OCI-LY1 (cell line): Measurements from ENCODE around the gene TTC19.

Experiments
- H2AFZ ChIP-seq: fragments of 200-600 bp; sonication (generic), shearing (Covaris generic); 2 replicates; pipeline ENCODE4 v1.6.0; 2014; ENCODE audit warnings: antibody characterized with exemption, mild to moderate bottlenecking, low read length
- H3F3A ChIP-seq: fragments of 200-600 bp; sonication (generic), shearing (Covaris generic); 2 replicates; pipeline ENCODE4 v1.6.0; 2014; ENCODE audit warnings: mild to moderate bottlenecking, antibody characterized with exemption, low read length, moderate library complexity; ENCODE audit not compliant: insufficient read depth
- H3K27ac ChIP-seq: fragments of 200-600 bp; sonication (generic); 2 replicates; pipeline ENCODE4 v1.5.1; 2014; ENCODE audit warnings: low read length, mixed run types, mild to moderate bottlenecking, low read depth; ENCODE audit not compliant: poor library complexity, severe bottlenecking
- H3K27me3 ChIP-seq: fragments of 200-600 bp; sonication (generic); 2 replicates; pipeline ENCODE4 v1.6.0; 2014; ENCODE audit warnings: antibody characterized with exemption, mild to moderate bottlenecking, low read length, moderate library complexity; ENCODE audit not compliant: insufficient read depth
- H3K36me3 ChIP-seq: fragments of 200-600 bp; sonication (generic); 2 replicates; pipeline ENCODE4 v1.6.1; 2014; ENCODE audit warnings: mild to moderate bottlenecking, antibody characterized with exemption, low read length, moderate library complexity, mixed read lengths; ENCODE audit not compliant: insufficient read depth
- H3K4me1 ChIP-seq: fragments of 200-600 bp; sonication (generic); 2 replicates; pipeline ENCODE4 v1.5.1; 2014; ENCODE audit warnings: mild to moderate bottlenecking, low read length, moderate library complexity; ENCODE audit not compliant: insufficient read depth, severe bottlenecking
- H3K4me2 ChIP-seq: fragments of 200-600 bp; sonication (generic), shearing (Covaris generic); 2 replicates; pipeline ENCODE4 v1.6.1; 2014; ENCODE audit warnings: low read length
- H3K4me3 ChIP-seq: fragments of 200-600 bp; sonication (generic); 2 replicates; pipeline ENCODE4 v1.5.1; 2014; ENCODE audit warnings: low read length, low read depth, mild to moderate bottlenecking, mixed read lengths; ENCODE audit not compliant: poor library complexity, severe bottlenecking
- H3K79me2 ChIP-seq: fragments of 200-600 bp; shearing (Covaris generic); 2 replicates; pipeline ENCODE4 v1.6.1; 2016; ENCODE audit warnings: mixed run types, low read length, mixed read lengths; ENCODE audit not compliant: insufficient read depth
- H3K9ac ChIP-seq: fragments of 200-600 bp; sonication (generic), shearing (Covaris generic); 2 replicates; pipeline ENCODE4 v1.6.1; 2014; ENCODE audit warnings: mild to moderate bottlenecking, low read length, mixed read lengths
- H3K9me2 ChIP-seq: fragments of 200-600 bp; sonication (generic), shearing (Covaris generic); 2 replicates; pipeline ENCODE4 v1.6.1; 2014; ENCODE audit warnings: low read depth, mild to moderate bottlenecking, low read length, mixed read lengths
- H3K9me3 ChIP-seq: fragments of 200-600 bp; shearing (Covaris generic); 2 replicates; pipeline ENCODE4 v1.6.1; 2014; ENCODE audit warnings: low read length, mixed read lengths
- H4K20me1 ChIP-seq: fragments of 200-600 bp; sonication (generic), shearing (Covaris generic); 2 replicates; pipeline ENCODE4 v1.6.0; 2016; ENCODE audit warnings: mild to moderate bottlenecking, low read length; ENCODE audit not compliant: insufficient read depth
- CTCF ChIP-seq: fragments of 200-600 bp; sonication (generic), shearing (Covaris generic); IDR thresholded peaks from 2 replicates; pipeline ENCODE4 v1.5.1; 2017; ENCODE audit warnings: mild to moderate bottlenecking, antibody characterized with exemption, low read length, moderate library complexity, mixed read lengths
- EZH2 ChIP-seq: fragments of 200-600 bp; sonication (generic), shearing (Covaris generic); IDR thresholded peaks from 2 replicates; pipeline ENCODE4 v1.8.0; 2017; ENCODE audit warnings: borderline replicate concordance, mixed run types, mild to moderate bottlenecking, antibody characterized with exemption, low read length, moderate library complexity, mixed read lengths

The TTC19 gene

GRCh38 chr17:15967706-15968399 lies 31.8 kb upstream of the TTC19 start:
- Histone ChIP-seq H3K4me1 (no peaks in the 10 kb centered on the region), H3K4me2 (no peak overlapping the region), H3K4me3 (no peak overlapping the region), H3K9ac (no peak overlapping the region), H4K20me1 (no peaks in the 10 kb centered on the region), H2AFZ (no peak overlapping the region), H3K27ac (no peak overlapping the region), H3K9me2 (no peaks in the 10 kb centered on the region), H3K79me2 (no peaks in the 10 kb centered on the region), H3K9me3 (no peaks in the 10 kb centered on the region), H3K36me3 (no peaks in the 10 kb centered on the region), H3K27me3 (no peaks in the 10 kb centered on the region), H3F3A (no peaks in the 10 kb centered on the region)
- TF ChIP-seq CTCF (no peak), EZH2 (no peak)

GRCh38 chr17:15969463-15969862 lies 30.2 kb upstream of the TTC19 start:
- TF ChIP-seq EZH2 (no peak), CTCF (no peak)
- Histone ChIP-seq H3K9ac (no peak overlapping the region), H3K27me3 (no peaks in the 10 kb centered on the region), H3F3A (no peaks in the 10 kb centered on the region), H3K79me2 (no peaks in the 10 kb centered on the region), H3K36me3 (no peaks in the 10 kb centered on the region), H3K9me3 (no peaks in the 10 kb centered on the region), H2AFZ (no peak overlapping the region), H3K27ac (no peak overlapping the region), H3K9me2 (no peaks in the 10 kb centered on the region), H3K4me2 (no peak overlapping the region), H3K4me3 (no peak overlapping the region), H4K20me1 (no peaks in the 10 kb centered on the region), H3K4me1 (no peaks in the 10 kb centered on the region)

DNA sequence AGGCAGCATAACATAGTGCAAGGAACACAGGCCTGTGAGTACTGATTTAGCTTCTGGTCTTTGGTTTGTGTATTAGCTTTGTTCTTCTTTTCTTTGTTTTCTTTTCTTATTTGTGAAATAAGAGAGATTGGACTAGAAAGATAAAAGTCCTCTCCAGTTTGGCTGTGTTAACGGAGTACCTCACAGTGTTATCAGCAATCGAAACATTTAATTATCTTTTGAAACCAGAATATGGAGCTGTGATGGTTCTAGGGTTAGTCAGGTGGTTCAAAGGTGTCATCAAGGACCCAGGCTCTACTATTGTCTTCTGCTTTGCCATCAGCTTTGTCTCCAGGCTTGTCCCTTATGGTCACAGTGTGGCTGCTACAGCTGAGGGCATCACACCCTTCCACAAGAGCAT lies 29.1 kb upstream of the TTC19 start:
- Histone ChIP-seq H3K4me1 (no peaks in the 10 kb centered on the region), H3K4me3 (no peak overlapping the region), H3K9me3 (no peaks in the 10 kb centered on the region), H4K20me1 (no peaks in the 10 kb centered on the region), H3K9me2 (no peaks in the 10 kb centered on the region), H3K9ac (no peak overlapping the region), H3K36me3 (no peaks in the 10 kb centered on the region), H3K4me2 (no peak overlapping the region), H3K79me2 (no peaks in the 10 kb centered on the region), H3K27ac (no peak overlapping the region), H3K27me3 (no peaks in the 10 kb centered on the region), H3F3A (no peaks in the 10 kb centered on the region), H2AFZ (no peak overlapping the region)
- TF ChIP-seq EZH2: no peak
- TF ChIP-seq CTCF: no peak
